ENCODE results near the gene CHI3L2.
A peak's percentile ranks its signal among the peaks of the same experiment; 100 is the strongest.
"Not testable (repeated sequence)": the region's sequence is repeated elsewhere in the genome, so short reads cannot be mapped to it uniquely, and the experiment has no call there.

CHI3L2 gene

DNA sequence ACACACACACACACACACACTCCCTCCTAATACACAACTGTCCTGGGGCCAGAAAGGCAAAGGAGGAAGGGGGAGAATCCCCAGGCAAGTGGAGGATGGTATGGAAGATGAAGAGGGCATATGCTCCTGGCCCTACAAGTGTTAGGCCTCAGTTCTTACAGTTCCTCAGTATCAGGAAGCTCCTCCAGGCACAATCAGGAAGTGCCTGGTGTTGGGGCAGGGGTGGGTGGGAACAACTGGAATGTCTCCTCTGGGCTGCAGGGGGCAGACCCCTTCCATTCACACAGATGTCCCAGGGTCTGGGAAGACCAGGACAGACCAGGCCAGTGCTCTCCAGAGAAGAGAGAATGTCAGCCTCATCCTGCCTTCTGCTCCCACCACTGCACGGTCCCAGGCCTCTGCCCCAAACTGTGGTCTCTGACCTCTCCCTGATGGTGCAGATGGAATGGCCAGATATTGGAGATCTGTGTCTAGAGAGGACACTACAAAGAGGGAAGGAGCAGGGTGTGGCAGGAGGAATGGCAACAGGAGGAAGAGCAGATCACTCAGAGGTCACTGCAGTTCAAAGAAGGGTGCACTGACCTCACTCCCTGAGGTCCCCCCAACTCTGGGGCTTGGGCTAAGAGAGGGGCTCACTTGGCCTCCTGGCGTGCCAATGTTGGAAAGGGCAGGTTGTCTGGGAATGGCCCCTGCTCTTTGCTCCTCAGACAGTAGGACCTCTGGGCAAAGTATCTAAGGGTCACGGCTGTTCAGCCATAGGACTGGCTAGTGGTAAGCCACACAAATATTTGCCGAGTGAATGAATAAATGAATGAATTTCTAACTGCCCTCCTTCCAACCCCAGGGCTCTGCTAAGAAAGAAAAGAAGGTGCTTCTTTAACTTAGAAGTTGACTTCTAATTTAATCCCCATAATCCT lies 24.5 kb upstream of the CHI3L2 start:
- no peak for DNase-seq

- DNase-seq: peak; percentile 39
These were observed 23.8 kb upstream of the CHI3L2 start for GRCh38 chr1:111203681-111204200.

DNA sequence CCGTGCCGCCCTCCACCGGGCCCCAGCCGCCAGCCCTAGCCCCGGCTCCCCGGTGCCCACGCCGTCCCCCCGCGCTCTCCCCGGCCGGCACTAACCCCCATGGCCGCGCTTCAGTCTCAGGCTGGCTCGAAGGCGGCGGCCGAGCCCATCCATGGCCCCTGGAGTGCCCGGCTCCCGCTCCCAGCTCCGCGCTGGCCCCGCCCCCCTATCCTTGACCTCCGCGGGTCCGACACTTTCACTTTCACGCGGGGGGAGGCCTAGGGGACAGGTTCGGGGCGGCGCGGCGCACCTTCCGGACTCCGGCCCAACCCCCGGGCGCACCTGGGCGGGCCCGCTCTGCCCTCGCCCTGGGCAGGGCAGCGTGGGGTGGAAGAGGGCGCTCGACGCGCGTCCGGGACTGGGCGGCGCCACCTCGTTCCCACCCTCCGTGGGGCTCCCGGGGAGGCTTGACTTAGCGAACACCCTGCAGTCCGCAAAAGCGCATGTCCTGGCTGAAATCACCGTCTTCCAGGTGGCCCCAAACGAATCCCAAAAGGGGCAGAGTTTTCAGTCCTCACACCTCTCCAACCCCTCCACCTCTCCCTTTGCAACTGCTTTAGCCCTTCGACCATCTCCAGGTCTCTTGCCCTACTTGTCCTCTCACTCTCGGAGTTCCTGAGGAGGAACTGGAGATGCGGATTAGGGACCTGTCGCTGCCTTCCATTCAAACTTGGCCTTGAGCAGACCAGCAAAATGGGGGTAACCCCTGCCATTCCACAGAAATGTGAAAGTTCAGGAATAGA lies 23.1 kb upstream of the CHI3L2 start:
- peak; percentile 20 for DNase-seq

DNA sequence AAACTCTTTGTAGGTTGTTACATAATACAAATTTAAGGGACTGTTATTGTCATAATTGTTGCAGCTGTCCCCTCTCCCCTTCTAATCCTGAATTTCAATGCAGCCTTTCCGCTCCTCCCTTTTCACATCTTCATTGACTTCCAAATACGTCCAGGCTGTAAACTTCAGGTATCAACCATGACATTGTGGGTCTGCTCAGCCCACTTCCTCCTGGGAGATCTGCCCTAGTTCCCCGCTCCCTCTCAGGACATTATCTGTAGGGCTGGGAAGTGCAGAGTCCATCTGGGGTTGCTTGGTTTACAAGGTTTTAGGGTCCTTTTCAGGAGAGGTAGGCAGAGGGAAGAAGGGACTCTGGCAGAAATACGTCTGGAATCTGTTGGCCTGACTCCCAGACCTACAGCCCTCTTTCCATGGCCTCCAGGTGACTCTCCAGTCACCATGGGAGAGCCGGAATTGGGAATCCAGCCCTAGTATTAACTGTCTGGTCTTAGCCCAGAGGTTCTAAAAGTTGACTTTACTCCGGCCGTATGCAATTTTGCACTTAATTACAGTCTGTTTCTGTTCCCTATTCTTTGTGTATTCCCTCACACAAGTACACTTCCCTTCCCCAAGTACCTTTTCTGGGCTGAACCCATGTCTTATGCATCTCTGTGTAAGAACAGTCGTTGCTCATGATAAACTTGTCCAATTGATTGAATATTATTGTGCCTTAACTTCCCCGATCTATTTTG lies 22.4 kb upstream of the CHI3L2 start:
- no peak for DNase-seq

GRCh38 chr1:111205714-111206050 lies 21.8 kb upstream of the CHI3L2 start:
- no peak for DNase-seq

GRCh38 chr1:111208921-111209320 lies 18.6 kb upstream of the CHI3L2 start:
- peak; percentile 32 for DNase-seq

DNA sequence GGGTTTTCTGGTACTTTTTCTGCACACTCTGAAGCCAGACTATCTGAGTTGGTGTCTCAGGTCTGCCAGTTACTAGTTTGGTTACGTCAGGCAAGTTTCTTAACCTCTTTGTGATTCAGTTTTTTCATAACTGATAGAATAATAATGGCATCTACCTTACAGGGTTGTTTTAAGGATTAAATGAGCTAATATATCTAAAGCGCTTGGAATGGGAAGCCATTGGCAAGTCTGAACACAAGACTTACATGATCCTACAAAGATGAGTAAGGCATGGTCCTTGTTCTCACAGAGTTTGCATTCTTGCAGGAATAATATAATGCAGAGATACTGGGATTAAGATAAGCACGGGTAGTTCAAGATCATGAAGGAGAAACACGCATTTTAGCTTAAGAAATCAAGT lies 17.9 kb upstream of the CHI3L2 start:
- DNase-seq: no peak

GRCh38 chr1:111211921-111212320 lies 15.6 kb upstream of the CHI3L2 start:
- no peak for DNase-seq

DNA sequence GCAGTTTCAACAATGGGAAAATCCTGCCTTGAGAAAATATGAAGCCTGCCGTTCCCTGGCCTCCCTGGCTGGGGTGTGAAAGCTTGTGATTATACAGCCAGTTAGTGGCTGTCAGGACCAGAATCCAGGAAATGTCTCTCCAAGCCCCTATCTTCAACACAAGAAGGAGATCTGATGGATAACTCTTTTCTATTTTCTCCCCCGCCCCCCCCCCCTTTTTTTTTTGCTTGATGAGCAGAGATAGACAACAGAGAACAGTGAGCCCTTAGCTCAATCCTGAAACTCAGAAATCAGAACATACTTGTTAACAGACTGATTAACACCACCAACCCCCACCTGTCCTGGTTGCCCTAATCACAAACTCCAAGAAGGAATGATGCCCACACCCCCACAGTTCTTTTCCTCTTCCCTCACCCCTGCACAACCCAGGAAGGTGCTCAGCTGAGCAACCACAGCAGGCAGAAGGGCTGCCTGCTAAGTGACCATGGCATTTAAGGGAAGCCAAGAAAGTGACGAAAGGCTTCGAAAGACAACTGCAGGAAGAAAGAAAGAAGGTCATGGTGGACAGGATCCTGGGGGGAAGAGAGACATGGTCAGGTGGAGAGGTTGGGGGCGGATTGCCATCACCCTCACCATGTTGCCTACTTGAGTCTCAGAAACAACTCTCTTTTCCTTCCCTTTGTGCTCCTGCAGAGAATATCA lies 14.7 kb upstream of the CHI3L2 start:
- no peak for DNase-seq

- DNase-seq: no peak
These were observed 14.1 kb upstream of the CHI3L2 start for GRCh38 chr1:111213412-111213811.

- no peak for DNase-seq
These were observed 13.3 kb upstream of the CHI3L2 start for GRCh38 chr1:111214074-111214801.

- DNase-seq: no peak
These were observed 12.6 kb upstream of the CHI3L2 start for GRCh38 chr1:111214884-111215283.

DNA sequence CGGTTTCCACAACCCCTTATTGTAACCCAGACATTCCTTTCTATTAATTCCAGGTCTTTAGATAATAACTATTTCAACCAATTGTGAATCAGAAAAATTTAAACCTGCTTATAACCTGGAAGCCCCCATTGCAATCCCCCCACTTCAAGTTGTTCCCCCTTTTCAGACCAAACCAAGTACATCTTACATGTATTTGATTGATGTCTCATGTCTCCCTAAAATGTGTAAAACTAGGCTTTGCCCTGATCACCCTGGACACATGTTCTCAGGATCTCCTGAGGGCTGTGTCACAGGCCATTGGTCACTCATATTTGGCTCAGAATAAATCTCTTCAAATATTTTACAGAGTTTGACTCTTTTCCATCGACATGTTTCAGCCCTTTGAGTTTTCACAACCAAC lies 12.2 kb upstream of the CHI3L2 start:
- not testable (repeated sequence) for DNase-seq

DNA sequence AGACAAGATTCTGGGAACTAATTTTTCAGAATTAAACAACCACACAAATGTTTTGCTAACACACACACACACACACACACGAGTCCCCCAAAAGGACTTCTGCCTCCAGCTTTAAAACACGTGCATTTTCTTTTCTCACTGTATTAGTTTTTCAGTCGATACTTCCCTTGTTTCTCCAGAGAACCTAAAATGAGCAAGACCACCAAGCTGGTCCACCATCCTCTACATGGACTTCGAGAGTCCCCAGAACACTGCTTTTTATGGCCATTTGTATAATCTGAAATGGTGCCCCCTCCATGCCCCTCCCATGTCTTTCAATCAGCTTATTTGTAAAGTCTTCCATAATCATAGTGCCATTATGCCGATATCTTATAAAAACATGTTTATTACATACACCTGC lies 10.8 kb upstream of the CHI3L2 start:
- no peak for DNase-seq

DNA sequence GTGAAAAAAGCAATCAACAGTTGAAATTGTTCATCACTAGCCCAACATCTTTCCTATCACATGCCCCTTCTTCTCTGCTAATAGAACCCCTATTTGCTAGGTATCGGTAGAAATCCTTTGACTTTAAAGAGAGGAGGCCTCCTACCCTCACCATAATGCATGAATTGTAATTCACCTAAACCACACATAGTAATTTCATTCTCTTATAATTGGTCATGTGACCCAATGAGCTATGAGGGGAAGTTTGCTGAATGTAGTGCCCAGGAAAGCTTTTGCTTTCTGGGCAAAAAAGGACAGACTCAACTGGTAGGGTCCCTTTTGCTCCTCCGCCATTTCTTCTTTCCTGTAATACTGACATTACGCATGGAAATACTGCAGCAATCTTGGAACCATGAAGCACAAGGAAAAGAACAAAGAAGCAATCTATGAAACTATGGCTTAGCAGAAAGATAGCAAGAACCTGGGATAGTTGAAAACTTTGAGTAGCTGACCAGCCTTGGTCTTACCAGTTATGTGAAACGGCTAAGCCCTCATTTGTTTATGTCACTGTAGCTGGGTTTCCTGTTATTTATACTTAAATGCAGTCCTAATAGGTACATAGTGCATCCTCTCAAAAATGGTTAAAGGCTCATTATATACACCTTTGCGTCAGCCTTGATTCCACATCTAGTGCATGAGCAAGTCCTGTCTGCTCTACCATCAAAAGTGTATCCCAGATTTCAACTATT lies 10.2 kb upstream of the CHI3L2 start:
- no peak for DNase-seq

DNA sequence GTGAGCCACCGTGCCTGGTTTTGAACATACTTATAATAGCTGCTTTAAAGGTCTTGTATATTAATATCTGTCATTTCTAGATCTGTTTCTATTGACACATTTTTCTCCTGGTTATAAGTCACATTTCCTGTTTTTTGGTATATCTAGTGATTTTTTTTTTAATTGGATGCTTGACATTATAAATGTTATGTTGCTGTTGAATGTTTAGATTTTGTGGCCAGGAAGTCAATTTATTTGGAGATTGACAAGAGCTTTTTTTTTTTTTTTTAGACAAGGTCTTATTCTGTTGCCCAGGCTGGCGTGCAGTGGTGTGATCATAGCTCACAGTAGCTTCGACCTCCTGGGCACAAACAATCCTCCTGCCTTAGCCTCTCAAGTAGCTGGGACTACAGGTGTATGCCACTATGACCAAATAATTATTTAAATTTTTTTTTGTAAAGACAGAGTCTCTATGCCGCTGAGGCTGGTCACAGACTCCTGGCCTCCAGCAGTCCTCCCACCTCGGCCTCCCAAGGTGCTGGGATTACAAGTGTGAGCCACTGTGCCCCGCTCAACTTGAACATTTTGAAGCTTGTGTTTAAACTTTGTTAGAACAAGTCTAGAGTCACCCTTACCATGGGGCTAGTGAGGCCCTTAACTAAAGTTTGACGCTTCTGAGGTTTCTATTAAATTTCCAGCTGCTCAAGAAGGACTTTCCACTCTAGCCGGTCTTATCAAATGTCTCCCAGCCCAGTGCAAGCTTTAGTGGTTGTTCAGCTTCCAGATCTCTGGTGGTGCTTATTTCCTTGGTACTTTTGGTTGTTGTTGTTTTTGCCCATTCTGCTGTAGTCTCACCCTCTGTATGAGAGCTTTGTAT lies 8.6 kb upstream of the CHI3L2 start:
- no peak for DNase-seq

GRCh38 chr1:111219557-111220286 lies 7.8 kb upstream of the CHI3L2 start:
- DNase-seq: no peak

GRCh38 chr1:111220302-111220890 lies 7.1 kb upstream of the CHI3L2 start:
- no peak for DNase-seq

DNA sequence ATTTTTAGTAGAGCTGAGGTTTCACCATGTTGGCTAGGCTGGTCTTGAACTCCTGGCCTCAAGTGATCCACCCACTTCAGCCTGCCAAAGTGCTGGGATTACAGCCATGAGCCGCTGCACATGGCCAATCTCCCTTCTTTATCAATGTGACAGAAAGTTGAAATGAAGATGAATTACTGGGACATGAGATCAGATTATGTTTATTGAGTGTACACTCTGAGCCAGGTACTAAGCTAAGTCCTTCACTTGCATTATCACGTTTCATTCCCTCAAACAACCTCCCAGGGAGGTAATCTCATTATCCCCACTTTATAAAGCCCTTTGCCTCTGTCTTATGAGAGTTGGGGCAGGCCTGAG lies 6.3 kb upstream of the CHI3L2 start:
- peak; percentile 89 for DNase-seq
